ENCODE results near the gene CWC27.

DNA sequence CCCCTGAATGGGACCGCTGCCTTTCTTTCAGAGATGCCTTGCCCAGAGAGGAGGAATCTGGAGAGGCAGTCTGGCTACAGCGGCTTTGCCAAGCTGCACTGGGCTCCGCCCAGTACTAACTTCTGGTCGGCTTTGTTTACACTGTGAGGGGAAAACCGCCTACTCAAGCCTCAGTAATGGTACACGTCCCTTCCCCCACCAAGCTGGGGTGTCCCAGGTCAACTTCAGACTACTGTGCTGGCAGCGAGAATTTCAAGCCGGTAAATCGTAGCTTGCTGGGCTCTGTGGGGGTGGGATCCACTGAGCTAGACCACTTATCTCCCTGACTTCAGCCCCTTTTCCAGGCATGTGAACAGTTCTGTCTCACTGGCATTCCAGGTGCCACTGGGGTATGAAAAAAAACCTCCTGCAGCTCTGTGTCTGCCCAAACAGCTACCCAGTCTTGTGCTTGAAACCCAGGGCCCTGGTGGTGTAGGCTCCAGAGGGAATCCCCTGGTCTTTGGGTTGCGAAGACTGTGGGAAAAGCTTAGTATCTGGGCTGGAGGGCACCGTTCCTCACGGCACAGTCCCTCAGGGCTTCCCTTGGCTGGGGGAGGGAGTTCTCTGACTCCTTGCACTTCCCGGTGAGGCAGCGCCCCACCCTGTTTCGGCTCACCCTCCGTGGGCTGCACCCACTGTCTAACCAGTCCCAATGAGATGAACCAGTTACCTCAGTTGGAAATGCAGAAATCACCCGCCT is 171.2 kb downstream of the CWC27 start:
- TF ChIP-seq, protein P1, sequence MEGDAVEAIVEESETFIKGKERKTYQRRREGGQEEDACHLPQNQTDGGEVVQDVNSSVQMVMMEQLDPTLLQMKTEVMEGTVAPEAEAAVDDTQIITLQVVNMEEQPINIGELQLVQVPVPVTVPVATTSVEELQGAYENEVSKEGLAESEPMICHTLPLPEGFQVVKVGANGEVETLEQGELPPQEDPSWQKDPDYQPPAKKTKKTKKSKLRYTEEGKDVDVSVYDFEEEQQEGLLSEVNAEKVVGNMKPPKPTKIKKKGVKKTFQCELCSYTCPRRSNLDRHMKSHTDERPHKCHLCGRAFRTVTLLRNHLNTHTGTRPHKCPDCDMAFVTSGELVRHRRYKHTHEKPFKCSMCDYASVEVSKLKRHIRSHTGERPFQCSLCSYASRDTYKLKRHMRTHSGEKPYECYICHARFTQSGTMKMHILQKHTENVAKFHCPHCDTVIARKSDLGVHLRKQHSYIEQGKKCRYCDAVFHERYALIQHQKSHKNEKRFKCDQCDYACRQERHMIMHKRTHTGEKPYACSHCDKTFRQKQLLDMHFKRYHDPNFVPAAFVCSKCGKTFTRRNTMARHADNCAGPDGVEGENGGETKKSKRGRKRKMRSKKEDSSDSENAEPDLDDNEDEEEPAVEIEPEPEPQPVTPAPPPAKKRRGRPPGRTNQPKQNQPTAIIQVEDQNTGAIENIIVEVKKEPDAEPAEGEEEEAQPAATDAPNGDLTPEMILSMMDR (IDR thresholded peaks at IDR 0.05): no peak
- no peak for TF ChIP-seq POLR2A (IDR thresholded peaks at IDR 0.05)

Data from vagina (tissue), 2 donors.